Umbilical cord (tissue), 2 donors: ENCODE results near the gene CDC42BPA. TPM values are rescaled to one million over a fixed set of nuclear protein-coding genes. Genes with fewer than 3 reads are reported as not detected.
A peak's percentile ranks its signal among the peaks of the same experiment; 100 is the strongest.

Experiments
- DNase-seq: peaks from one replicate; pipeline ENCODE4 v3.0.0-alpha.2; 2015; ENCODE audit warnings: low spot score
- total RNA-seq: library from RNA; depleted of rRNA; stranded (reverse); fragments of >200 nt; gene quantifications from one replicate; pipeline ENCODE4 v1.2.3, GENCODE V29; 2014; ENCODE audit warnings: low replicate concordance; ENCODE audit not compliant: insufficient read depth

The CDC42BPA gene
- total RNA-seq, 1 donor from 2014 or later: 110 TPM

DNA sequence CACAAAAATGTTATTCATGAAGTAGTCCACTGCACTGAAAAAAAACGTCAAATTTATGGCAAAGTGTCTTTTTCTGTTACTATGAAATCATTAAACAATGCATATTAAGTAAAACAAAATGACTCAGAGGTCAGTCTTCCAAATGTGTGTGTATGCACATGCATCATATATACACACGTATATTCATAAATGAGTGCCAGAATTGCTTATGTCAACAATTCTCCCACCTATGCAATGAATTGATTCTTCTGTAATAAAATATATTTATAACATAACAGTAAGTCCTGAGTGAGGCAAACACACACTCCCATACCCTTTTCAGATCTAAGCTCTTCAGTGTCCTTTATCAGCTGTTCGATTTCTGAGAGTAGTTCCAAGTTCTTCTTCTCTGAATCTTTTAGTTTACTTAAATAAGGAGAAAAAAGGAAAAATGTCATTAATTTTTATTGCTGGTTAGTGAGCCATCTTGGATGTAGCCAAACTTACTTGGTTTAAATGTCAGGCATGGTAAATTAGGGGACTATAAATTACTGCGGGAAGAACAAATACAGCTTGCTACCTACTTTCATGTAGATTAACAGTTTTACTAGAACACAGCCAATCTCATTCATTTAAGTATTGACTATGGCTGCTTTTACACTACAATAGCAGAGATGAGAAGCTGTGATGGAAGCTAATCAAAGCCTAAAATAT is 246.3 kb downstream of the CDC42BPA start:
- no peak for DNase-seq

- no peak for DNase-seq
Measured at GRCh38 chr1:227070638-227071285, 247.5 kb downstream of the CDC42BPA start.

- no peak for DNase-seq
Measured at GRCh38 chr1:227069490-227069889, 248.8 kb downstream of the CDC42BPA start.

- DNase-seq: no peak
Measured at GRCh38 chr1:227068883-227069282, 249.4 kb downstream of the CDC42BPA start.

DNA sequence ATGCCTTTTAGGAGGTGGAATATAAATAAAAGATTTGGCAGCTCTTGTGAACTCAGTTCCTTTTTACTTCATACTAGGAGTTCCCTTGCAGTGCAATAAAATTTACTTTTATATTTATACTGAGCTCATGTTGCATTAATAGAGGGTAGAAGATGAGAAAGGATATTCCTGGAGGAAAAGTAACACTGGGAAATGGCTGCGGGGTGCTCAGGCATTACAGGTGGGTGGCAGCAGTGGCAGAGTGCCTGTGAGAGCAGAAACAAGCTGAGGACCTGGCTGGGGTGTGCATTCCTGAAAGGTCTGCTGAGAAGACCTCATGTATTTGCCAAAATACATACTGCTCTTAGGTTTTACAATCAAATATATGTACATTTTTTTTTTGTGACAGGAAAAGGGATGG is 251.3 kb downstream of the CDC42BPA start:
- DNase-seq: no peak

- no peak for DNase-seq
Measured at GRCh38 chr1:227065311-227065710, 253.0 kb downstream of the CDC42BPA start.

DNA sequence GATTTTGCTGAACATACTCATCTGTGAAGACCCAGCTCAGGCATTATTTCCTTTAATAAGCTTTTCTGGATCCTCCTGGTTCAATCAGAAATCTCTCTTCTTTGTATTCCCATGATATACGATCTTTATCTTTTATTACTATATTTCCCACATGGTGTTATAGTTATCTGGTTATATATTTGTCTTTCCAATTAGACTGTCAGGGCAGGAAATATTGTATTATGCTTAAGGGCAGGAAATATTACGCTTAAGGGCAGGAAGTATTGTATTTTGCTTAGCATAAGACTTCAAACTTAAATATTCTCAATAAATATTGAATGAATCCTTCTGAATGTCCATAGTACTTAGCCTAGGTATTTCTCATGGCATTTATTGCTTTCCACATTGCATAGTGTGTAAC is 256.0 kb downstream of the CDC42BPA start:
- no peak for DNase-seq

DNA sequence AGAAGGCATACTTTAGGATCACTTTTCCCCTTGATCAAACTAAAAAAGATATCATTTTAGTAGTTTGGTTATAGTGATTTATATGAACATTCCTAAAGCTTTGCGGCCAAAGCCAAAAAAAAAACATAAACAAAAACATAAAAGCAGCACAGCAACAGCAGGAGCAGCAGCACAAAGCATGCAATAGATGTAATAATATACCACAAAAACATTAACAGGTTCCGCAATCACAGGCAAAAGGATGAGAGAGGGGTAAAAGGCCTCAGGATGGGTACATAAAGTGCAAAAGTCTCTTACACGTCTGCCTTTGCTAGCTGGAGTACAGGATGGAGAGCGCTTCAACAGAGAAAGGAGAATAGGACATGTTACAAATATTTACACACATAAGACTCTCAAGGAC is 259.2 kb downstream of the CDC42BPA start:
- DNase-seq: no peak

DNA sequence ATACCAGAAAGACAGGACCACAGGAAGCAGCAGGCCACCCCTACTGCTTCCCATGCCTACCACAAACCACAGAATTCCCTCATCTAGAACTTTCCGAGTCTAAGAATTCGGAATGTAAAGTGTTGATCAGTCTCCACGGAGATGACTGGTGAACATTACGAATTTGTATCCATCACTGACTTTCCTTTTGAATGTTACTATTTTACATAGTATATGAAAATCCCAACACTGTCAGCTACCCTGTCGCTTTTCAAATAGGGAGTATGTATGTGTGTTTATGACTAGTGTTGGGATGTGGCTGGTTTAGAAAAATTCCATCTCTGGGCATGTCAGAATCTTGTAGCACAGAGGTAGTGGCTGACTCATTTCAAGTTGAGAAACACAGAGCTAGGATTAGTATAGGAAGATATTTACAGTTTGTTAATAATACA is 260.0 kb downstream of the CDC42BPA start:
- peak; percentile 22 for DNase-seq

DNA sequence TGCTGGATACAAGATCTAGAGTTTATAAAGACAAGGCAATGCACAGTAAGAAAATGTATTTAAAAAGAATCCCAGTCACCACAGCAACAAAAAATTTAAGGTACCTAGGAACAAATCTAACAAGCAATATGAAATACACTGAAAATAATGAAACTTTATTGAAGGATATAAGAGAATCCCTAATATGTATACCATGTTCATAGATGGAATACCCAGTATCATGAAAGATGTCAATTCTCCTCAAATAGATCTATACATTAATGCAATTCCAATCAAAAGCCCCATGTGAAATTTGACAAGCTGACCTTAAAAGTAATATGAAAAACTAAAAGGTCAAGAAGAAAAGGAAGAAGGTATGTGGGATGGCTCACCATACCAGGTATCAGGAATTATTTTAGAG is 269.0 kb downstream of the CDC42BPA start:
- no peak for DNase-seq

GRCh38 chr1:227043755-227044154 is 274.5 kb downstream of the CDC42BPA start:
- no peak for DNase-seq

DNA sequence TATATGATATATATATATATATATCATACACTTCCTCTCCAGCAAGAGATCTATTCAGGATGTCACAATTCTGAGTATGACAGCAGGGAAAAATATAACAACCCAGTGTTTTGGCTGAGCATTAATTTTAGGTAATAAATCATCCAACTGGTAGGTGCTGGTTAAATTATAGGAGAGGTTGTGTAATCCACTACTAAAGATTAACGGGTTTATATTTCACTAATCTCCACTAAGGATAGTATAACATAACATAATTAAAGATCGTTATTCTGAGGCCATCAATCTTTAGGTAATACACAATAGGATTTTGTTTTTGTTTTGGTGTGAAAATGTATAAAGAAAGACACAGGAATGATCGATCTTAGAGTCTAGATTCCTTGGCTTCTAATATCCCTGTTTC is 276.0 kb downstream of the CDC42BPA start:
- no peak for DNase-seq

GRCh38 chr1:227038401-227038800 is 279.9 kb downstream of the CDC42BPA start:
- no peak for DNase-seq

DNA sequence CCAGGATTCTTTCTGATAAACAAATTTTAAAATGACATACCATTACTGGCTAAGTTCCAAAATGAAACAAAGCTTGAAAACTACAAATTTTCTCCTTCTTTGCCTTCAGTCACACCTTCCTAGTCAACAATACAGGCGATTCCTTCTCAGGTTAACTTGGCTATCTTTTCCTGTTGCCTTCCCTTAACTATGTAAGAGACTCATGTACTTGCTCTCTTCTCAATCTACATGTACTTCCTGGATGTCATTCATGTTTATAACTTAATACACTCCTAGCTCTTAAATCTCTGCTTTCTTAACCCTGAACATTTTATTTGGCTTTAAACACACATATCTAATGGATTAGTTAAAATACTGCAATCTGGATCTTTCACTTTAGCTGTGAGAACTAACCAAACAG is 281.2 kb downstream of the CDC42BPA start:
- DNase-seq: no peak

DNA sequence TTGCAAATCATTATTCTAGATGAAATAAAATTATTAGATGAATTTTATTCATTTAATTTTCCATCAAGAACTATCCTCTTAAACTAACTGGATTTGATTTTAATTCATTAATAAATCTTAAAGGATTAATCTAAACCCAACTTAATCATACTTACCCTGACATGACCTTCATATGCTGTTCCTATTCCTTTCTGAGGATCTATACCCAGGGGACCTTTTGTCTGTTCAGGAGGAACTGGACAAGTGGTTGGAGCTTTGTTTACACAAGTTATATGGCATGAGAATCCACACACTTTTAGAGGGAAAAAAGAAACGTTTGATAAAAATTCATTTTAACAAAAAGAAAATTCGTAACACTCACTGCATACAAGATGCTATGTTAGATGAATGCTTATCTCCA is 283.0 kb downstream of the CDC42BPA start:
- DNase-seq: no peak

DNA sequence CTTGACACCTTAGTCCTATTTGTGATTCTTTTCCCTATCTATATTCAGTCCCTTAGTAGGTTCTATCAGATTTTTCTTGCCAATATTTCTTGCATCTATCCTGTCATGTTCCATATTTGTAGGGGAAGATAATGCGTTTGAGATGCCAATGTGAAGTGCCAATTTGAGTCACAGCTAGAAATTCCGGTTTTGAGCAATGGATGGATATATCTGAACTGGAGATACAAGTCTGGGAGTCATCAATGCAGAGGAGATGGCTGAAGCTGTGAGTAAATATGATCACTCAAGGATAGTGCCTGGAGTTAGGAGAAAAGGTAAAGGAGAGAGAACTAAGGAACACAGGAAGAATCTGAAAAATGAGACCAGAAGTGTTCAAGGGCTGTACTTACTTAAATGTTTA is 284.4 kb downstream of the CDC42BPA start:
- no peak for DNase-seq

DNA sequence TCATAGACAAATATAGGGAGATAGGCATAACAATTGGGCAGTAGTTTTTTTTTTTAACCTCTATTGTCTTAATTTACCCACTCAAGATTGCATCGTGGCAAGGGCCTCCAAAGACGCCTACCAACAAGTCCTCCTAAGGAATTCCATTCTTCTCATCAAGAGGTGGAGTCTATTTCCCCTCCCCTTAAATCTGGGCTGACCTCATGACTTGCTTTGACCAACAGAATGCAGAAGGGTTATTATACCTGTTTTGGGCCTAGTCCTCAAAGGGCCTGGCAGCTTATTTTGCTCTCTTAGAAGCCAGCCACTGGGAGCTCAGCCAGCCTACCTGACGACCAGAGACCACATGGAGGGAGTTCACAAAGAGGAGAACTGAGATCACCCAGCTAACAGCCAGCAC is 285.9 kb downstream of the CDC42BPA start:
- no peak for DNase-seq

DNA sequence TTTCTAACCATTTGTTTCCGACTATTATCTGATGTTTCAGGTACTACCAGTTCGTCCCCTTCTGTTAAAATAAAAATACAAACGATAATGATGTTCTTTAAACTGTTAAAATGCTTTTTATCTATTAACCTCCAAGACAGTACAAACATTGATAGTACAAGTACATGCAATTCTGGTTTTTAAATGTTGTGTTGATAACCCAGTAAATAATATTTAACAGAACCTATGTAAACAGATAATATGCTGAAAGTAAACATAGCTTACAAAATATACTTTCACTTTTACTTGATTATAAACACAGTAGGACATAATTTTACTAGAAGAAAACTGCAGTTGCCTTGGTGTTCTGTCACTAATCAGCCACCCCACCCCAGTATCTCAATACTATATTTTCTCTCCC is 301.3 kb downstream of the CDC42BPA start:
- DNase-seq: no peak

DNA sequence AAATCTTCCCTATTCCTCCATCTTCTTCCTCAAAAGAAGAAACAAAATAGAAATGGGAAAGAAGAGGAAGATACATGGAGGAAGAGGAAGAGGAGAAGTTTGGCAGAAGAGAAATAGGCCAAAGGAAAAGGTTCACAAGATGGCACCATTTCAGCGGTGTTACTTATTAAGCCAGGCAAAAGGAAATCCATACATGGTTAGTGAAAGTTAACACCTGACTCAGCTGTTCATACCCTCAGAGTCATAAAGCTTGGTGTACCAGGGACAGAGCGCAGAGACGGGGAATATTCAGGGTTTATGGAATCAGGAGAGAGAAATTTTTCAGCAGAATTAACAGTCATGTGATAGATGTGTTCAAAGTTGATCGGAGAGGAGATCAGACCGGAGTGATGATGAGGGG is 307.6 kb downstream of the CDC42BPA start:
- DNase-seq: no peak

- DNase-seq: no peak
Measured at GRCh38 chr1:227009937-227010336, 308.4 kb downstream of the CDC42BPA start.

DNA sequence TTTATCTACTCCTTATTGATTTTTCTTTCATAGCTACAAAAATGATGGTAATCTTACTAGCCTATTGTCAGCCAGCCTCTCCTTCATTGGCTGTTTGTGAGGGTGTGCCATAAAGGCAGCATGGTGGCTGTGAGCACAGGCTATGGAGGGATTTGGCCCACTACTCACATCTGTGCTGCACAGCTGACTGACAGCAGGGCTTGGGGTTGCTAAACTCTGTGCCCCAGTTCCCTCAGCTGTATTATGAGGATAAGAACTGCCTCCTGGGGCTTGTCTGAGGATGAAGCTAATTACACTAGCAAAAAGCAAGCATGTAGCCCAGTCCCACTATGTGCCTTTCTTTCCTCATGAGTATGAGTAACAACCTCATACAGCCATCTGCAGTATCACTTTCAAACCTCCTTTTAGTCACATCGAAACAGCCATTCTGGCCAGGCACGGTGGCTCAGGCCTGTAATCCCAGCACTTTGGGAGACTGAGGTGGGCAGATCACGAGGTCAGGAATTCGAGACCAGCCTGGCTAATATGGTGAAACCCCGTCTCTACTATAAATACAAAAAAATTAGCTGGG is 312.0 kb downstream of the CDC42BPA start:
- no peak for DNase-seq

GRCh38 chr1:227004796-227005195 is 313.5 kb downstream of the CDC42BPA start:
- no peak for DNase-seq

DNA sequence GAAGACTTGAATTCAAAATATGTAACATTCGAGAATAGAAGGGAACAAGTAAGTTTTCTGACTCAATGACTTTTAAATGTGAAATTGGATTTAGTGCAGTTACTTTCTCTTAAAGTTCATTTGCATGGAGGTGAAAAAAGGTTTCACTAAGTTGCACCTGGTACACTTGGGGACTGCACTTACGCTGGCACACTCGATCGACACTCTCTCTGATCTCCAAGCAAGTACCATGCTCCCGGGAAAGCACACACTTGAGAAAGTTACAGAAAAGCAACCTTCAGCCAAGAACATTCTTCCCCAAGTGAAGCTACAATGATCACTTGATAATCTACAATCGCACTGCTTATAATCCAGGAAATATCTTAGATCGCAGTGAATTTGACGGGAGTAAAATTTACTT is 315.1 kb downstream of the CDC42BPA start:
- no peak for DNase-seq
